Limb (tissue), 2 donors: ENCODE measurements around the gene GLG1.
"Not testable (repeated sequence)": the region's sequence is repeated elsewhere in the genome, so short reads cannot be mapped to it uniquely, and the experiment has no call there.

Experiments
- DNase-seq, 2 donors: peaks; one replicate each; pipeline ENCODE4 v3.0.0-alpha.2; 2016; ENCODE audit errors: extremely low spot score in 2 of 2

Gene GLG1

DNA sequence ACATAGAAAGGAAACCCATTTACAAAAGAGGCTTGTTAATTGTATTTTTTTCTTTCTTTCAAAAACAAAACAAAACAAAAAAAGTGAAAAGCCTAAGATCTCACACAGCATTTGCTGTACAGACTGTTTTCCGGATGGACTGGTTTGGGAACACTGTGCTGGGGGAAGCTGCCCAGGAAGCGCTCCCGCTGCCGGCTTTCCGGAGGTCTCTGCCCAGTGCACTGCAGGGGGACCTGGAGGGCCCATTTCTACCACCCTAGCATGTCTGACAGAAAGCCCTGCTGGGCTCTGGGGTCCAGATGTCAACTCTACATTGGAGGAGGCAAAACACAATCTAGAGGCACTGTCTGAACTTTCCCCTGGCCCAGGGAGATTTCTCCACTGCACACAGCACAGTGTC lies 159.3 kb downstream of the GLG1 start:
- no peak for DNase-seq

DNA sequence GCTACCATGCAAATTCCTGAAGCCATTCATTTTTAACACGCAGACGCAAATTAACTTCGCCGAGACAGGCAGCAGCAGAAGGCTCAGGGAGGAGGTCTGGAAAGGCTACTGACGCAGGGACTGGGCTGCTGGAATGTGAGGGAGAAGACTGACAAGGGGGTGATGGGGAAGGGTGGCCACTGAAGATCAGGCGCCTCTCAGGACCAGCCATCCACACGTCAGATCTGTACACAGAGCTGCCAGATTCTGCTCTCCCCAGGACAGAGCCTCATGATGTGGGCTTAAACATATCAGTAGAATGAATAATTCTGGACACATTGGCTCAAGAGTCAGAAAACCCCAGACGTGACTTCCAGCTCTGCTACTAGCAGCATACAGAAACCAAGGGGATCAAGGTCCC lies 160.0 kb downstream of the GLG1 start:
- DNase-seq, result no peak

- DNase-seq, result not testable (repeated sequence)
These were observed 163.1 kb downstream of the GLG1 start for GRCh38 chr16:74443624-74444346.

DNA sequence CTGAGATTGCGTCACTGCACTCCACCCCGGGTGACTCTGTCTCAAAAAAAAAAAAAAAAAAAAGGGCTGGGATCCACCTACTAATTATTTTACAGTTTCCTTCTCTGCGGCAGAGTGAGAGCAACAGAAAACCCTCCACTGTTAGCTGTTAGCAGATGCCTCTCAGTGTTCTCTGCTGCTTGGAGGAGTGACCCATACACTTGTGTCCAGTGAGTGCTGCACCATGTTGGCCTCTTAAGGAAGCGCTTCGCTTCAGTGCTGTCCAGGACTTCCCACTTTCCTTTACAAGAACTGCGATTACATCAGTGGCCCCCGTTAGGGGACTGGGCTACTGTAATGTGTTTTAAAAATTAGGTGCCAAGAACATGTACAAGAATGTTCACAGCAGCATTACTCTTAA lies 167.2 kb downstream of the GLG1 start:
- no peak for DNase-seq

DNA sequence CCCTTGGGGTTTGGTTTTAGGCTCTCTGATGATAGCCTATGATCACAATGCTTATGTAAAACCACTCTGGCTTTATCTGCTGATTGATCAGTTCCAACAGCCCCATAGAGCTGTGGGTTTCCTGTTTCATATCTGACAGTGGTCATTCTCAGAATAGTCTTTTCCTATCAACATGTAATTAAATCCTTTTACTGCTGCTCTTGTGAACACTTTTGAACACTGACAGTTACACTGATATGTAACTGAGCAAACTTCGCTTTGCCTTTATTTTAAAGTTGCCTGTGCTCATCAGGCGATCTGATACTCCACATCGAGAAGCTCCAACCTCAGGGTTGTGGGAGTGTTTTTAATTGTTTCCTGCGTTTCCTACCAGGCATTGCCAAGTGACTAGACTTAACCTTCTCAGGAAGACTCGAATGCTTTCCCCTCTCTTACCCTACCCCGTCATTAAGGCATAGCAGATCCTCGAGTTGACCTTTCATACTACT lies 168.4 kb downstream of the GLG1 start:
- DNase-seq, result no peak

DNA sequence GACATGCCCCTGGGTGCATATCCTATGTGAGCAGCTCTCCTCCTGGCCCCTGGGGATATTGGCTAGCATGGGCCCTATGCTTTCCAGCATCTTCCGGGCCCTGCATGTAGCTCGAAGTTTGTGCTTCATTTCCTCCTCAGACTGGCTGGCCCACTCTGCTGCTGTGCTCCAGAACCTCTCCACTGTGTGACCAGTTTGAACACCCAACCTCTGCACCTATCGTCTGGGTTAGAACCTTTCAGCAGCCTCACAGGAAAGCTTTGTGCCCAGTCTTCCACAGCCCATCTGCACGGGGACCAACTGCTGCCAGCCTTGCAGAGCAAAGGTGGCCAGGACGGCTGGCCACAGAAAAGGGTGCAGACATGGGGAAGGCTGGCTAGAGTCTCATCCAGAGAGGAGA lies 175.4 kb downstream of the GLG1 start:
- no peak for DNase-seq

- DNase-seq, result peak; percentile 14 to 48
These were observed 176.7 kb downstream of the GLG1 start for GRCh38 chr16:74430036-74430712.

- DNase-seq, result not testable (repeated sequence)
These were observed 178.4 kb downstream of the GLG1 start for GRCh38 chr16:74428493-74428892.

- DNase-seq, result not testable (repeated sequence)
These were observed 181.2 kb downstream of the GLG1 start for GRCh38 chr16:74425751-74426150.

DNA sequence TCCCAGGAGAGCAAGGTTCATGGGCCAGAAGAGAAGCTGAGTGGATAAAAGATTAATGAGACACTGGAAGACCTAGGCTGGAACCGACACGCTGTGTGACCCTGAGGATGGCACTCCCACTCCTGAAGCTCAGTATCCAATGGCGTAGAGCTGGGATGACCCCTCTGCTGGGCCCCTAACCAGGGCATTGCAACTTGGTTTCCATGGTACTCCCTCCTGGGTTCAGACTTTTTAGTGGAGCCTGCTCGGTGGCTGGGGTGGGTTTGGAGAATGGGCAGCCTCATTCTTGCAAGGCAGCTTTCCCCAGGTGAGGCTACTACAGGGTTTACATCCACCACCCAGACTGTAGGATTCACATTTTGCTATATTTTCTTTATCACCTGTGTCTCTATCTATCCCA lies 183.2 kb downstream of the GLG1 start:
- not testable (repeated sequence) for DNase-seq

GRCh38 chr16:74422086-74422485 lies 184.8 kb downstream of the GLG1 start:
- DNase-seq, result not testable (repeated sequence)

DNA sequence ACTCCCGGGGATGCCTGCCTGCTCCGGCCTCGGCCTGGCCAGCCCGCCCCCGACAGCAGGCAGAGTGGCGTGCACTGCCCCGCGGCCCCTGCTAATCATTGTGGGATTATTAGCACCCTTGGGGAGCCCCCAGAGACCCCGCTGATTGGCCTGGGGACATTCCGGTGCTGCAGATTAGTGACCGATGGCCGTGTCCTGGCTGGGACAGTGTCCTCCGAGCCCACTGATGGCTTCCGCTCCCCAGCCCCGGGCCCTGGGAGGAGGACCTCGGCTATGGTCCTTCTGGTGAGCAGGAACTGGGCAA lies 185.5 kb downstream of the GLG1 start:
- not testable (repeated sequence) for DNase-seq

GRCh38 chr16:74420612-74421481 lies 186.1 kb downstream of the GLG1 start, which contains the start of gene CLEC18B:
TSS of gene CLEC18B (minus strand) at chr16:74421478. CDS start at chr16:74421270, 208 bp downstream.
- not testable (repeated sequence) for DNase-seq

GRCh38 chr16:74419811-74420210 lies 187.1 kb downstream of the GLG1 start:
- DNase-seq, result not testable (repeated sequence)

- DNase-seq, result not testable (repeated sequence)
These were observed 189.0 kb downstream of the GLG1 start for GRCh38 chr16:74417897-74418296.

- not testable (repeated sequence) for DNase-seq
These were observed 193.0 kb downstream of the GLG1 start for GRCh38 chr16:74413920-74414319.

- not testable (repeated sequence) for DNase-seq
These were observed 193.4 kb downstream of the GLG1 start for GRCh38 chr16:74413485-74413884.

- DNase-seq, result not testable (repeated sequence)
These were observed 194.0 kb downstream of the GLG1 start for GRCh38 chr16:74412775-74413390.

DNA sequence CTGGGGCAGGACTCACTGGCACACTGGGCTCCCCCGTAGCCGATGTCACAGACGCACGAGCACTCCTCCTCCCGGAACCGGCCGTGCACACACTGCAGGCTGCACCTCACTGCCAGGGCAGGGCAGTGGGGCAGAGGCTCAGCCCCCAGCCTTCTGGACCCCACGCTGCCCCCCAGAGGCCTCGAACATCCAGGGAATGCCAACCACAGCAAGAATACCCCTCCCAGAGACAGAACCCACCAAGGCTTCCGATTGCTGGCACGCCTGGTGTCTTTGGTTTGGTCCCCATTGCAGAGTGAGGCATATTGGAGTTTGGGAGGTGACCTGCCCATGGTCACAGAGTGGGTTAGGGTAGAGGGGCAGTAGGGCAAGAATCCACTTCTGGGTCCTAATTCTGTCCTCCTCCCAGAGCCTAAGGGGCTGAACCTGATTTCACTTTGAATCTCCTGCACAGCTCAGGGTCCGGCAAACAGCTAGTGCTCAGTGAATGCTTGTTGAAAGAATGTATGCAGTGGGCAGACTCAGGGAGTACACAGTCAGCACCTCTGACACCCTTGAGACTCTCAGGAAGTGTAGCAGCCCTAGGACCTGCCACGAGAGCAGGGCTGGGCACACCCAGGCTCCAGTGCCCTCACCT lies 194.7 kb downstream of the GLG1 start:
- DNase-seq, result not testable (repeated sequence)

GRCh38 chr16:74410981-74411380 lies 195.9 kb downstream of the GLG1 start:
- not testable (repeated sequence) for DNase-seq
